ENCODE data around the gene TNS3.

Gene TNS3

GRCh38 chr7:47485640-47486435 is 96.1 kb downstream of the TNS3 start:
- DNase-seq (ENCODE audit: low spot score) = no peak

GRCh38 chr7:47484923-47485639 is 96.8 kb downstream of the TNS3 start:
- no peak for DNase-seq (ENCODE audit: low spot score)

GRCh38 chr7:47484457-47484856 is 97.5 kb downstream of the TNS3 start:
- no peak for DNase-seq (ENCODE audit: low spot score)

GRCh38 chr7:47483604-47484273 is 98.2 kb downstream of the TNS3 start:
- no peak for DNase-seq (ENCODE audit: low spot score)

- DNase-seq (ENCODE audit: low spot score) = peak; percentile 47
Observed at GRCh38 chr7:47482013-47482875, 99.7 kb downstream of the TNS3 start.

- DNase-seq (ENCODE audit: low spot score) = no peak
Observed at GRCh38 chr7:47481541-47482012, 100.3 kb downstream of the TNS3 start.

- DNase-seq (ENCODE audit: low spot score) = no peak
Observed at GRCh38 chr7:47480576-47481538, 101.1 kb downstream of the TNS3 start.

- no peak for DNase-seq (ENCODE audit: low spot score)
Observed at GRCh38 chr7:47479821-47480575, 101.9 kb downstream of the TNS3 start.

GRCh38 chr7:47478926-47479711 is 102.8 kb downstream of the TNS3 start:
- no peak for DNase-seq (ENCODE audit: low spot score)

GRCh38 chr7:47478017-47478344 is 103.9 kb downstream of the TNS3 start:
- no peak for DNase-seq (ENCODE audit: low spot score)

- DNase-seq (ENCODE audit: low spot score) = no peak
Observed at GRCh38 chr7:47477191-47478016, 104.5 kb downstream of the TNS3 start.

- no peak for DNase-seq (ENCODE audit: low spot score)
Observed at GRCh38 chr7:47475880-47476227, 106.1 kb downstream of the TNS3 start.

GRCh38 chr7:47474937-47475879 is 106.7 kb downstream of the TNS3 start:
- DNase-seq (ENCODE audit: low spot score) = no peak

GRCh38 chr7:47474211-47474936 is 107.5 kb downstream of the TNS3 start:
- DNase-seq (ENCODE audit: low spot score) = no peak

GRCh38 chr7:47473499-47474210 is 108.3 kb downstream of the TNS3 start:
- DNase-seq (ENCODE audit: low spot score) = no peak
